ENCODE measurements around the gene UBE2QL1. TPM values are rescaled to one million over a fixed set of nuclear protein-coding genes. Genes with fewer than 3 reads are reported as not detected.

The UBE2QL1 gene
- total RNA-seq, 3 donors from 2014 or later = not detected

- Mint-ChIP-seq H3K4me3 (no peak overlapping the region), H3K36me3 (ENCODE audit: insufficient read depth) (no peaks in the 10 kb centered on the region), H3K9me3 (no peaks in the 10 kb centered on the region), H3K4me1 (ENCODE audit: low read depth) (no peaks in the 10 kb centered on the region), H3K27me3 (ENCODE audit: low read depth) (peaks cover 7% of the 10 kb centered on the region)
- DNase-seq (no peak), ATAC-seq (no peak)
These were observed 95.3 kb downstream of the UBE2QL1 start for GRCh38 chr5:6543830-6544560.

Other genes starting within 250 kb of the UBE2QL1 start
- 10 to 100 TPM; 82.1 to 97.3 (median 83.5) TPM for gene MED10, start 70.3 kb upstream of the UBE2QL1 start, total RNA-seq
- gene NSUN2, start 184.2 kb downstream of the UBE2QL1 start, total RNA-seq = 100 to 1,000 TPM; 160 to 175 (median 165) TPM
- 1 to 10 TPM; 7.1 to 9.6 (median 8.8) TPM for gene SRD5A1, start 184.6 kb downstream of the UBE2QL1 start, total RNA-seq

Measured in activated T-cell treated with anti-CD3 and anti-CD28 coated beads, Interleukin-2, amount 50 U/mL, for 4 hours (primary cell).